UCSD-AML1 (cell line): Measurements from ENCODE around the gene CRYM.
"Not testable (repeated sequence)": the region's sequence is repeated elsewhere in the genome, so short reads cannot be mapped to it uniquely, and the experiment has no call there.

Experiments
- DNase-seq: peaks from one replicate; lab custom pipeline; 2025; ENCODE audit not compliant: unreplicated experiment; lab: John Stamatoyannopoulos, UW

Gene CRYM

GRCh38 chr16:21277927-21278706, at the start of gene CRYM:
TSS of gene CRYM (minus strand) at chr16:21278290. CDS start at chr16:21278251, 39 bp downstream.
- DNase-seq = peak; percentile 21

- DNase-seq = no peak
Measured at GRCh38 chr16:21327046-21327445, 49.0 kb upstream of the CRYM start.

GRCh38 chr16:21326459-21326858, 48.4 kb upstream of the CRYM start:
- no peak for DNase-seq

- DNase-seq = no peak
Measured at GRCh38 chr16:21324267-21324666, 46.2 kb upstream of the CRYM start.

- not testable (repeated sequence) for DNase-seq
Measured at GRCh38 chr16:21322251-21322650, 44.2 kb upstream of the CRYM start.

GRCh38 chr16:21321736-21322135, 43.6 kb upstream of the CRYM start:
- no peak for DNase-seq

GRCh38 chr16:21314339-21314738, 36.2 kb upstream of the CRYM start:
- DNase-seq = no peak

GRCh38 chr16:21312863-21313372, 34.8 kb upstream of the CRYM start:
- DNase-seq = not testable (repeated sequence)

- DNase-seq = not testable (repeated sequence)
Measured at GRCh38 chr16:21312046-21312445, 34.0 kb upstream of the CRYM start.

GRCh38 chr16:21306712-21307111, 28.6 kb upstream of the CRYM start:
- DNase-seq = not testable (repeated sequence)

- no peak for DNase-seq
Measured at GRCh38 chr16:21302898-21303528, 24.9 kb upstream of the CRYM start.

GRCh38 chr16:21302454-21302853, 24.4 kb upstream of the CRYM start:
- no peak for DNase-seq

- DNase-seq = no peak
Measured at GRCh38 chr16:21301895-21302291, 23.8 kb upstream of the CRYM start.

GRCh38 chr16:21301168-21301894, 23.2 kb upstream of the CRYM start:
- peak; percentile 81 for DNase-seq

- peak; percentile 83 for DNase-seq
Measured at GRCh38 chr16:21300309-21301167, 22.4 kb upstream of the CRYM start.

- DNase-seq = not testable (repeated sequence)
Measured at GRCh38 chr16:21289789-21290188, 11.7 kb upstream of the CRYM start.

- no peak for DNase-seq
Measured at GRCh38 chr16:21285314-21285713, 7.2 kb upstream of the CRYM start.

GRCh38 chr16:21284414-21284813, 6.3 kb upstream of the CRYM start:
- DNase-seq = no peak

GRCh38 chr16:21283521-21284289, 5.6 kb upstream of the CRYM start:
- DNase-seq = no peak
